ENCODE results near the gene CENPO.
"Not testable (repeated sequence)": the region's sequence is repeated elsewhere in the genome, so short reads cannot be mapped to it uniquely, and the experiment has no call there.

The CENPO gene

GRCh38 chr2:24788816-24789215 is 4.4 kb upstream of the CENPO start:
- DNase-seq (ENCODE audit: low read depth) = no peak

- no peak for DNase-seq (ENCODE audit: low read depth)
These were observed 1.8 kb upstream of the CENPO start for GRCh38 chr2:24791452-24791851.

GRCh38 chr2:24792542-24792873 is 717 bp upstream of the CENPO start:
- no peak for DNase-seq (ENCODE audit: low read depth)

GRCh38 chr2:24793761-24794435 is 673 bp downstream of the CENPO start:
- DNase-seq (ENCODE audit: low read depth) = no peak

- DNase-seq (ENCODE audit: low read depth) = no peak
These were observed 4.4 kb downstream of the CENPO start for GRCh38 chr2:24797644-24798043.

- DNase-seq (ENCODE audit: low read depth) = not testable (repeated sequence)
These were observed 7.3 kb downstream of the CENPO start for GRCh38 chr2:24800487-24800886.

GRCh38 chr2:24805811-24806660 is 12.8 kb downstream of the CENPO start:
- DNase-seq (ENCODE audit: low read depth) = not testable (repeated sequence)

- DNase-seq (ENCODE audit: low read depth) = no peak
These were observed 13.4 kb downstream of the CENPO start for GRCh38 chr2:24806661-24807036.

- no peak for DNase-seq (ENCODE audit: low read depth)
These were observed 16.2 kb downstream of the CENPO start for GRCh38 chr2:24809316-24810007.

GRCh38 chr2:24813691-24814137 is 20.5 kb downstream of the CENPO start:
- no peak for DNase-seq (ENCODE audit: low read depth)

- no peak for DNase-seq (ENCODE audit: low read depth)
These were observed 21.3 kb downstream of the CENPO start for GRCh38 chr2:24814516-24814915.

GRCh38 chr2:24815171-24815570 is 21.9 kb downstream of the CENPO start:
- no peak for DNase-seq (ENCODE audit: low read depth)

- no peak for DNase-seq (ENCODE audit: low read depth)
These were observed 23.2 kb downstream of the CENPO start for GRCh38 chr2:24816404-24816803.

- DNase-seq (ENCODE audit: low read depth) = no peak
These were observed 23.7 kb downstream of the CENPO start for GRCh38 chr2:24816884-24817283.

GRCh38 chr2:24818721-24819167 is 25.5 kb downstream of the CENPO start:
- no peak for DNase-seq (ENCODE audit: low read depth)

GRCh38 chr2:24819442-24820174 is 26.4 kb downstream of the CENPO start:
- DNase-seq (ENCODE audit: low read depth) = no peak

- DNase-seq (ENCODE audit: low read depth) = no peak
These were observed 26.9 kb downstream of the CENPO start for GRCh38 chr2:24820175-24820513.

- no peak for DNase-seq (ENCODE audit: low read depth)
These were observed 27.6 kb downstream of the CENPO start for GRCh38 chr2:24820598-24821432.

GRCh38 chr2:24821433-24821891 is 28.2 kb downstream of the CENPO start:
- no peak for DNase-seq (ENCODE audit: low read depth)

- no peak for DNase-seq (ENCODE audit: low read depth)
These were observed 29.0 kb downstream of the CENPO start for GRCh38 chr2:24822049-24822706.
